RWPE2 (cell line): Measurements from ENCODE around the gene LACTBL1.
A peak's percentile ranks its signal among the peaks of the same experiment; 100 is the strongest.
"Not testable (repeated sequence)": the region's sequence is repeated elsewhere in the genome, so short reads cannot be mapped to it uniquely, and the experiment has no call there.

ENCODE experiments used
- ATAC-seq: fragments of 200-7000 bp; cut with Tn5 transposase; 3 replicates; pipeline ENCODE4 v1.9.1; 2021; ENCODE audit warnings: low read depth
- DNase-seq: peaks from one replicate; pipeline ENCODE4 v3.0.0-alpha.2; 2020; ENCODE audit warnings: low spot score
- H3K27ac ChIP-seq: fragments of 450-650 bp; 2 replicates; pipeline ENCODE4 v1.5.1; 2017; ENCODE audit warnings: mild to moderate bottlenecking; ENCODE audit not compliant: poor library complexity, severe bottlenecking
- H3K27me3 ChIP-seq: fragments of 250-450 bp; sonication (Bioruptor Pico); 2 replicates; pipeline ENCODE4 v1.5.1; 2021; ENCODE audit warnings: mild to moderate bottlenecking, moderate library complexity; ENCODE audit not compliant: insufficient read depth, poor library complexity, severe bottlenecking
- H3K36me3 ChIP-seq: fragments of 250-450 bp; sonication (Bioruptor Pico); 2 replicates; pipeline ENCODE4 v1.5.1; 2020; ENCODE audit warnings: low read depth, mild to moderate bottlenecking, moderate library complexity
- H3K4me1 ChIP-seq: fragments of 250-450 bp; sonication (Bioruptor Pico); 2 replicates; pipeline ENCODE4 v1.5.1; 2021; ENCODE audit warnings: mild to moderate bottlenecking, moderate library complexity; ENCODE audit not compliant: insufficient read depth, poor library complexity, severe bottlenecking
- H3K4me3 ChIP-seq: fragments of 250-450 bp; sonication (Bioruptor Pico); 2 replicates; pipeline ENCODE4 v1.5.1; 2021; ENCODE audit warnings: mild to moderate bottlenecking, moderate library complexity; ENCODE audit not compliant: severe bottlenecking
- H3K9me3 ChIP-seq: fragments of 250-450 bp; sonication (Bioruptor Pico); 2 replicates; pipeline ENCODE4 v1.5.1; 2021; ENCODE audit warnings: mild to moderate bottlenecking, moderate library complexity; ENCODE audit not compliant: severe bottlenecking
- CTCF ChIP-seq: fragments of 450-650 bp; IDR thresholded peaks from one replicate; pipeline ENCODE4 v1.5.1; 2017; ENCODE audit warnings: mild to moderate bottlenecking, moderate library complexity; ENCODE audit not compliant: poor library complexity, severe bottlenecking

The LACTBL1 gene

GRCh38 chr1:22983944-22984343 lies 11.3 kb upstream of the LACTBL1 start:
- DNase-seq: no peak
- Histone ChIP-seq H3K36me3 (no peaks in the 10 kb centered on the region), H3K27ac (no peak overlapping the region), H3K4me3 (no peak overlapping the region), H3K4me1 (no peaks in the 10 kb centered on the region), H3K27me3 (no peaks in the 10 kb centered on the region), H3K9me3 (no peaks in the 10 kb centered on the region)
- TF ChIP-seq CTCF: no peak
- ATAC-seq: no peak

DNA sequence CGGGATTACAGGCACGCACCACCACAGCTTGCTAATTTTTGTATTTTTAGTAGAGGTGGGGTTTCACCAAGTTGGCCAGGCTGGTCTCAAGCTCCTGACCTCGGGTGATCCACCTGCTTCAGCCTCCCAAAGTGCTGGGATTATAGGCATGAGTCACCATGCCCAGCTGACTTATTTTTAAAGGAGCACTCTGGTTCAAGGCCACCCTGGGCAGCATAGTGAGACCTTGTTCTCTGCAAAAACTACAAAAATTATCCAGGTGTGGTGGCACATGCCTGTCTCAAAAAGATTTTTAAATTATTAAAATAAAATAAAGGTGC lies 7.8 kb upstream of the LACTBL1 start:
- not testable (repeated sequence) for DNase-seq

DNA sequence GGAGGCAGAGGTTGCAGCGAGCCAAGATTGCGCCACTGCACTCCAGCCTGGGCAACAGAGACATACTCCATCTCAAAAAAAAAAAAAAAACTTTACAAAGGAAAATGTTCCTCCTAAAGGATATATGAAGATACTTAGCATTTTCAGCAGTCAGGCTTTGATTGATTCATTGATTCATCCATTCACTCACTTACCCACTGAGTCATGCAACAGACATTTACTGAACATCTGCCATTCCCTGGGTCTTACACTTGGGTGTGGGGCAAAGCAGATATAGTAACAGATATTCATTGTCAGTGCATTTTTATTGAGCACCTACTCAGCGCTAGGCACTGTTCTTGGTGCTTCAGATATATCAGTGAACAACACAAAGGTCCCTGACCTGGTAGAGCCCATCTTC lies 5.6 kb upstream of the LACTBL1 start:
- H3K4me3 ChIP-seq: no peak overlapping the region
- TF ChIP-seq CTCF: no peak
- ATAC-seq: peak; percentile 80
- peaks cover 16% of the 10 kb centered on the region for H3K4me1 ChIP-seq
- no peaks in the 10 kb centered on the region for H3K27me3 ChIP-seq
- H3K27ac ChIP-seq: peak overlapping the region; percentile 58
- no peak for DNase-seq
- H3K9me3 ChIP-seq: no peaks in the 10 kb centered on the region
- no peaks in the 10 kb centered on the region for H3K36me3 ChIP-seq

More for the DNA sequence above, 7.8 kb upstream of the LACTBL1 start:
- not testable (repeated sequence) for H3K27me3 ChIP-seq, H3K4me3 ChIP-seq, H3K9me3 ChIP-seq, H3K27ac ChIP-seq, ATAC-seq, H3K36me3 ChIP-seq
- peaks cover 16% of the 10 kb centered on the region for H3K4me1 ChIP-seq

DNA sequence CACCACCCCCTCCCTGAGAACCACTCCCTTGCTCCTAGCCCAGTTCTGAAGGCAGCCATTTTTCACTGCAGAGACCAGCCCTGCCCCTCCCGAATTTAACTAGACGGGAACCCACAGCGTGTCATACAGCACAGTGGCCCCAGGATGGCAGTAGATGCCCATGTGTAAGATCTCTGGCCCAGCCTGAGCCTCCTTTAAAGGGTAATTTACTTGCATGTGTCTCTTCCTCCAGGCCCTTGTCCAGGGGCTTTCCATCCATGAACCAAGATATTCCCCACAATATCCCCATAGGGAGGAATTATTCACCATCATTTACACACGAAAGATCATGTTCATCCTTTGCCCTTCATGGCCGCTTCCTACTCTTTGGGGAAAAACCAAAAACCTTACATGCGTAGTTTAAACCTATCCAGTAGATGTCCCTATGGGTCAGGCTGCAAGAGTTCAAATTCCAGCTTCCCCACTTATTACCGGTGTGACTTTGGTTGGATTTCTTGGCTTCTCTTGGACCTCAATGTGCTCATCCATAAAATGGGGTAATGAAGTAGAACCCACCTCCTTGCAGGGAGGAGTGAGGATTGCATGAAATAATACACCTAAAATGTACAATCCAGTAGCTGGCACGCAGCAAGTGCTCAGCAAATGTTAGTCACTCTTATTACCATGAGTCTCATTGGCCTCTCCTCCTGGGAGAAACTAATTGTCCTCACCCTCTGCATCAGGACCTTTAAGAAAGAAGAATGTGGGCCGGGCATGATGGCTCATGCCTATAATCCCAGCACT lies 4.0 kb upstream of the LACTBL1 start:
- Histone ChIP-seq H3K36me3 (no peaks in the 10 kb centered on the region), H3K27ac (peak overlapping the region; percentile 58), H3K27me3 (no peaks in the 10 kb centered on the region), H3K9me3 (no peaks in the 10 kb centered on the region), H3K4me3 (no peak overlapping the region), H3K4me1 (peaks cover 18% of the 10 kb centered on the region)
- ATAC-seq (peak; percentile 83), DNase-seq (no peak)
- peak; percentile 97 for TF ChIP-seq CTCF

GRCh38 chr1:22976127-22976460 lies 3.4 kb upstream of the LACTBL1 start:
- peaks cover 21% of the 10 kb centered on the region for H3K4me1 ChIP-seq
- ATAC-seq: no peak
- no peak for TF ChIP-seq CTCF
- no peaks in the 10 kb centered on the region for H3K36me3 ChIP-seq
- no peaks in the 10 kb centered on the region for H3K9me3 ChIP-seq
- no peaks in the 10 kb centered on the region for H3K27me3 ChIP-seq
- DNase-seq: no peak
- H3K4me3 ChIP-seq: no peak overlapping the region
- no peak overlapping the region for H3K27ac ChIP-seq
